K562 (cell line): Measurements from ENCODE around the gene ITPR1. TPM values are rescaled to one million over a fixed set of nuclear protein-coding genes. Genes with fewer than 3 reads are reported as not detected.

Experiments used
- BCLAF1 ChIP-seq, 2 experiments: fragments of 450-650 bp in 1 of 2; IDR thresholded peaks; 2 replicates each; pipeline ENCODE4 v1.6.1; 2011 to 2017; ENCODE audit warnings: low read depth in 2 of 2, antibody characterized with exemption in 1 of 2, borderline replicate concordance in 1 of 2, low read length in 1 of 2, mild to moderate bottlenecking in 1 of 2, mixed read lengths in 1 of 2; ENCODE audit not compliant: control insufficient read depth in 1 of 2
- E2F1 ChIP-seq: sonication (generic); formaldehyde crosslinking; IDR thresholded peaks from 2 replicates; pipeline ENCODE4 v1.8.1; 2023; ENCODE audit warnings: mild to moderate bottlenecking, missing genetic modification reagents, moderate library complexity
- KDM1A ChIP-seq, 2 experiments: fragments of 450-650 bp; IDR thresholded peaks; 2 replicates each; pipeline ENCODE4 v1.6.1; 2016; ENCODE audit warnings: mild to moderate bottlenecking in 2 of 2
- RBM17 ChIP-seq: fragments of 200-400 bp; formaldehyde crosslinking; IDR thresholded peaks from 2 replicates; pipeline ENCODE4 v1.6.1; 2017; ENCODE audit warnings: low read depth, mild to moderate bottlenecking, low read length, borderline replicate concordance
- REST ChIP-seq, 2 experiments: fragments of 450-650 bp; formaldehyde crosslinking in 1 of 2; IDR thresholded peaks; 2 replicates each; pipeline versions ENCODE4 v1.4.0 to v1.6.1; 2014 to 2020; ENCODE audit warnings: mild to moderate bottlenecking in 2 of 2, borderline replicate concordance in 1 of 2, low read depth in 1 of 2
- SMARCC2 ChIP-seq: fragments of 450-650 bp; IDR thresholded peaks from 2 replicates; pipeline ENCODE4 v1.6.1; 2017; ENCODE audit warnings: antibody characterized with exemption, moderate library complexity, mild to moderate bottlenecking, low read depth
- SRSF7 ChIP-seq: fragments of 200-400 bp; formaldehyde crosslinking; optimal IDR thresholded peaks from 2 replicates; pipeline ENCODE3; 2017; ENCODE audit warnings: mild to moderate bottlenecking, low read depth, low read length
- ZNF277 ChIP-seq: fragments of 250-450 bp; sonication (Bioruptor Pico); IDR thresholded peaks from 2 replicates; pipeline ENCODE4 v1.8.0; 2022; ENCODE audit warnings: inconsistent platforms, mild to moderate bottlenecking, moderate library complexity, borderline replicate concordance
- ZNF512 ChIP-seq: IDR thresholded peaks from 2 replicates; pipeline ENCODE4 v1.6.1; 2016; ENCODE audit warnings: missing genetic modification characterization, missing compliant biosample characterization
- polyA plus RNA-seq, 8 experiments: library from polyadenylated mRNA; depleted of rRNA in 4 of 8; stranded (reverse) in 5 of 8; unstranded in 3 of 8; fragments of >200 nt; fragmentation: Nextera tagmentation in 2 of 8; fragmentation: Illumina TruSeq in 1 of 8; extraction: Ambion mirVana in 2 of 8; extraction: Trizol in 1 of 8; gene quantifications; 2 replicates each; pipeline versions ENCODE4 v1.2.1 to v1.2.3, GENCODE V29; 2011 to 2014; ENCODE audit warnings: inconsistent platforms in 1 of 8, missing spikeins in 1 of 8
- total RNA-seq, 7 experiments: library from RNA; depleted of rRNA in 6 of 7; stranded (reverse); fragments of >200 nt in 6 of 7; fragmentation: Illumina TruSeq in 2 of 7; extraction: Trizol in 2 of 7; gene quantifications; 2 replicates each; pipeline versions ENCODE4 v1.2.1 to v1.2.3, GENCODE V29; 2011 to 2021; ENCODE audit warnings: low replicate concordance in 1 of 7

ITPR1 gene
- total and polyA plus RNA-seq, 9 of the 15 experiments (the other 6 are each of a cell fraction or from before 2014, with no cell fraction given), result 22.4 to 40.0 (median 27.4) TPM

GRCh38 chr3:4543110-4543509 lies 50.0 kb downstream of the ITPR1 start (continued):
- TF ChIP-seq BCLAF1 (IDR thresholded peaks at IDR 0.05; ENCODE audit: borderline replicate concordance in 1 of 2, control insufficient read depth in 1 of 2, low read depth in 2 of 2, low read length in 1 of 2) (no peak), SMARCC2 (no peak), ZNF277 (no peak), SRSF7 (no peak), E2F1 (CRISPR knock-in tag) (no peak), KDM1A (IDR thresholded peaks at IDR 0.05) (peak; percentile 71 to 84), RBM17 (no peak), ZNF512 (tag) (no peak), REST (IDR thresholded peaks at IDR 0.05; ENCODE audit: borderline replicate concordance) (no peak), REST (CRISPR knock-in tag; IDR thresholded peaks at IDR 0.05; ENCODE audit: low read depth) (no peak)
